Stimulated activated CD8-positive, alpha-beta memory T cell treated with anti-CD3 and anti-CD28 coated beads, Interleukin-4, amount 100 ng/mL, for 1 hour (primary cell): ENCODE data around the gene IL1R2.

Experiments
- DNase-seq, 2 donors: peaks; one replicate each; pipeline ENCODE4 v3.0.0-alpha.2; 2020; ENCODE audit warnings: low read depth in 2 of 2, low spot score in 1 of 2

IL1R2 gene

DNA sequence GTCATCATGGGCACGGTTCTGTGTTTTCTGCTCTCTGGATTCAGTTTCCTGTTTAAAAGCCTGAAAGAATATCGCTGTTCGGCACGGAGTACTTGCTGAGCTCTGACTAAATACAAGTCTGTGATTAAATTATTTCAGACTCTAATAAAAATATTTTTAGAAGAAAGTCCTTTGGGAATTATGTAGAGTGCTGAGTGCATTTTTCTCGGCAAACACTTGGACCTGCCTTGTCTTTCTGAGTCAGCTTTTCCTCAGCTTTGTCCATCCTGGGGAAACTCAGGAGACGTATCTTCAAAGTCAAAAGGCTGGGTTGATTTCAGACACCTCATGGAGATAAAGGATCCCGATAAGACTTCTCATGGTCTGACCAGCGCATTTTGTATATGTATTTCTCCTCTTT is 45.9 kb downstream of the IL1R2 start:
- DNase-seq = no peak

DNA sequence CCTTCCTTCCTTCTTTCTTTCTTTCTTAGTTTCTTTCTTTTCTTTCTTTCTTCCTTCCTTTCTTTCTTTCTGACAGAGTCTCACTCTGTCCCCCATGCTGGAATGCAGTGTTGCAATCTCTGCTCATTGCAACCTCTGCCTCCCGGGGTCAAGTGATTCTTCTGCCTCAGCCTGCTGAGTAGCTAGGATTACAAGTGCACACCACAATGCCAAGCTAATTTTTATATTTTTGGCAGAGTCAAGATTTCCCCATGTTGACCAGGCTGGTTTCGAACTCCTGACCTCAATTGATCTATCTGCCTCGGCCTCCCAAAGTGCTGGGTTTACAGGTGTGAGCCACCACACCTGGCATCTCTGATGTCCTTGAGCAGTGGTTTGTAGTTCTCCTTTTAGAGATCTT is 48.5 kb downstream of the IL1R2 start:
- DNase-seq = no peak

DNA sequence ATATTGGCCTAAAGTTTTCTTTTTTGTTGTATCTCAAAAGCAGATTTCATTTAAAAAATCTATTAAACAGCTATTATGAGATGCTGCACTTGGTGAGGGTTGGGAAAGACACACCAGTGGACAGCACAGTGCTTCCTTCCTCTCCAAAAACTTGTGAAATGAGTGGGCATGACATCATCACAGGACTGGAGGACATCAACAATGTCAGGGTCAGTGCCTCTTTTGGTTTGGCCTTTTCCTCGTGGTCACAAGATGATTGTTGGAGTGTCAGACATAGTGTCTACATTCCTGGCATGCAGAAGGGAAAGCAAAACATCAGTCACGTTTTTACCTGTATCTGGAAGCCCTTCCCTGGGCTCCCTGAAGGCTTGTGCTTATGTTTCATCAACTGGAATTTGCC is 49.6 kb downstream of the IL1R2 start:
- DNase-seq = no peak

DNA sequence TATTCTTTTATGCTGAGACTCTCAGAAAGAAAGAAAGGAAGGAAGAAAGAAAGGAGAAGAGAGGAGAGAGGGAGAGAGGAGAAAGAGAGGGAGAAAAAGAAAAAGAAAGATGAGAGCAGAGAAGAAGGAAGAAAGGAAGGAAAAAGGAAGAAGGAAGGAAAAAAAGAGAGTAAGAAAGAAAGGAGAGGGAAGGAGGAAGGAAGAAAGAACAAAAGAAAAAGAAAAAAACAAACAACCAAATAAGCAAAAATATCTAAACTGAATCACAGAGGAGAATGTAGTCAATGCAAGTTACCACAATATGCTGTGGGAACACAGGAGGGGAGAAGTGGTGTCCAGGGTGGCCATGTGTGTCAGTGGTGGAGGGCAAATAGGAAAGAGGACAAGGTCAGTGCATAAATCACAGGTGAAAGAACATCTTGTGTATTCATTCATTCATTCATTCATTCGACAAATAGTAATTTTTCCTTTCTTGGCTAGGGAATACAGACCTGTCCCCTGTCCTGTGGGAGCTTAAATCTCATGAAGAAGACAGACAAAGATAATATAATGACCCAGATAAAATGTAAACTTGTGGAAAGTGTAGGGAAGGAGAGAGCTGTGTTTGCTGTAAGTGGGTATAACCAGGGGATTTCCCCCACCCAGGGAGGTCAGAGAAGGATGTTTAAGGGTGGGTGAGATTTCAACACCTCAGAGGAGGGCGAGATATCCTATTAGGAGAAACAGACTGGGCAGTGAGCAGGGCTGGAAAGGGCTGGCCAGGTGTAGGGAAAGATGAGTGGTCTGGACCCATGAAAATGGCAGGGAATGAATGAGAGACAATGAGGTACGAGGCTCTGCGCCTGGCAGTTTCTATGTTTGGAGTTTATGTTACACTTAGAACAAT is 50.7 kb downstream of the IL1R2 start:
- DNase-seq = no peak

DNA sequence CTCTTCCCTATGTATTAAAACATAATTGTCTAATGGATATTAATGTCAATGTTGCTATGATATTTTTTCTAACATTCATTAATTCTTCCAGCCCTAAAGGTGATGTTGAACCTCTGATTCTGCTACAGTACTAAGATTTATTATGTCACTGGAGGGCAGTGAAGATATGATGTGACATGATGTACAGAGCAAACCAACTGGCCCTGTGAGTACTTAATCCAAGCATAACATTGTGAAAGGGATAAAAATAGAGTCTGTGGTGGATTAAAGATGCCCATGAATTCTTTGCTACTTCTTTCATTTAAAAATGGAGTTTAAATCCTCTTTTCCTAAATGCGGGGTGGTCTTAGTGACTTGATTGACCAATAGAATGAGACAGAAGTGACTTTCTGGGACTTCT is 51.8 kb downstream of the IL1R2 start:
- DNase-seq = no peak

DNA sequence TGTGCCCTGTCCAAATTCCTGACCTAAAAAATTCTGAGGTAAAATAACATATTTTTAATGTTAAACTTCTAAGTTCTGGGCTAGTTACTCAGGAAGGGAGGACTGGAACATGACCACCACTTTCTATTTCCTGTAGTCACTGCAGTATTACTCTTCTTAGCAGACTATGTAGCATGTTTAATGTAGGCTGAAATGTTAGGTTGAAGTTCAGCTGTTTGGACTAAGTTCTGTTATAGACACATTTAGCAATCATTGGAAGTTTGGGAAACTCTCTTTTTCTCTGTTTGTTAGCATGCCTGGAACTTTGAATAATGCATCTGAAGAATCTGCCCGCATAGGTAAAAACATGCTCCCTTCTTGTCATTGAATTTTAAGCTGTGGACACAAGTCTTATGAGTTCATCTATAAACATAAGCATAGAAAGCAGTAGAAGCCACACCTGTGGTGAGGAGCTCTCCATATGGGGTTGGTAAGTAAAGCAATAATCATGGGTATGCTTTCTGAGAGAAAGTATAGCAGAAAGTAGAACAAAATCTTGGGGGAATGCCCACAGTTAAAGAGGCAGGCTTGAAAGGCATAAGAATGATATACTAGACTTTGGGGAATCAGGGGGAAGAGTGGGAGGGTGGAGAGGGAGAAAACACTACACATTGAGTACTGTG is 52.6 kb downstream of the IL1R2 start:
- no peak for DNase-seq

DNA sequence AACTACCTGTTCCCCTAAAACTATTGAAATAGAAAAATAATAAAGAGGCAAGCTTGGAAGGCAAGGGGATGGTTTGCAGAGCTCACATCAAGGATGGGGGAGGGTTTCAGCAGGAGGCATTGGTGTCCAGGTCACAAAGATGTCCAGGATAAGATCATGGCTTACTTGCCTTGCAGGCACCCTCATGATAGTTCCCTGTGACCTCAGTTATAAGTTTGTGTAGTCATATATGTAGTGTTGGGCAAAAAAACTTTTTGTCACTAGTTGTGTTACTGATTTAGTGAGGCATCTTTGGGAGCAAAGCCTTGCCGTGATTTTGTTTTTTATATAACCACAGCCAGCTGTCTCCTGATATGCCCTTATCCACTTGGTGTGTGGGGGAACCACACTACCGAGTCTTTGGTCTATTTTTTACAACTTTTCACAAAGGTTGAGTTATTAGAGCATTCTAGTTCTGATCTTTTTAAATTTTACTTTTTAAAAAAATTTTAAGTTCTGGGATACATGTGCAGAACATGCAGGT is 53.3 kb downstream of the IL1R2 start:
- DNase-seq = no peak

DNA sequence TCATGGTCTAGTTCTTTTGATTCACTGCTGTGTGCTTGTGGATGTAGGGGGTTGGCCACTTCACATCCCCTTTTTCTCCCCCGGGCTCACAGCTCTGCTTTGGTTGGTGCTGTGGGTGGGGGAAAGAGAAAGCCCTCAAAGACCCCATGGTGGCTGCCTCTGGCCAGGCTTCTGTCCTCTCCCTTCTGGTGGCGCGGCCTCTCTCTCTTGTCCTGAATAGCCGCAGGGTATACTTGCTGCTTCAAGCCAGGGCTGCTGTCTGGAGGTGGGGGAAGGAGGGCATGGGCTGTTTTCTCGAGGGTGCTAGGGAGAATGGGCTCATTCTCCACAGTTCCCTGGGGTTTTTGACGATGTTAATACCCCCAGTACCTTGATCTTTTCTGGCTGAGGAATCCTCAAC is 53.9 kb downstream of the IL1R2 start:
- DNase-seq = no peak

DNA sequence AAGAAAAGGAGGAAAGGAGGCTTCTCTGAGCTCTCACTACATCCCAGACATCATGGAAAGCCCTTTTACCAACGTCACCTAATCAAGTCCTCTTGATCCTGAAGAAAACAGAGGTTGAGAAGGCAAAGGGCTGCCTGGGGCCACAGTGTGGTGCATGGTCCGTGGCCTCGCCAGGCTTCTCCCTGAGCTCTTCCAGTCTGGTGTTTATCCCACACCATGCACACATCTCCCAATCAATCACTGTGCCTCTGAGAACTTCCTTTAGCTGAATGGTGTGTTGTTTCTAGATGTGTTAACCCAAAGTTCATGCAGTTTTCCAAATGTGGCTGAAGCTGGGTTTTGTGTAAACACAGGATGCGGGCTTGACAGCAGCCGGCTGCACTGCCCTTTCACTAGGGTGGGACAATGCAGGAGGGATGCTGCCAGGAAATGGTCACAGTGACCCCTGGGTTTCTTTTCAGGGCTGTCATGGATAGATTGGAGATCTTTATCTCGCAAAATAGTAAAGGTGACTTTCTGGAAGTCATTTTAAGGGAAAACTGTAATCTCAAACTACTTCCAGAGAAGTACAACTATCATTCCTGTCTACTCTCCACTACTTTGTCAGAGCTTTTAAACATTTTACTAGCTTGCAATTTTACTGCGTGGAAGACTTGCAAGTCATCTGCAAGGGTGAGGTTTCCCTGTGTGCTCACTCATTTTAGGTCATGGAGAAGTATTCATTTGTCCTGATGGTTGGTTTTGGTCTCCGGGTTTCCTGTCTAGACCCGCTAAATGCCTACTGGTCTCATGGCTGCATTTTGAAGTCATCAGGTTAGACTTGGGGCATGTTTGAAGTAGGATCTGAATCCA is 54.6 kb downstream of the IL1R2 start:
- DNase-seq = no peak

DNA sequence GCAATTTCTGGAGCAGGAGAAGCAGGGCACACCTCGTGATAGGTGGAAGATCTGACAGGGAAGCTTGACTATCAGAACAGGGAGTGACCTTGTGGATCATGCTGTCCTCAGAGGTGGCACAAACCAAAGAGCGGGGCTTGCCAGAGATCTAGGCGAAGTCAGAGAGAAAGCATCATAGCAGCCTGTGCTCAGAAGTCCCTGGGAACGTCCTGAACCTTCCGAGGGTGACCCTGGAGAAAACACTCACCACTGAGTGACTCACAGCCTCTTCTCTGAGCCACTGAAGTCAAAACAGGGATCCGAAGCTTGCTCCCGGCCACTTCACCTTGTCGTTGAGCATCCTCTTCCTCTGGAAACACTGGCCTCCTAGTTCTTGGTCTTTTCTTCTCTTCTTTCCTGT is 56.7 kb downstream of the IL1R2 start:
- no peak for DNase-seq

DNA sequence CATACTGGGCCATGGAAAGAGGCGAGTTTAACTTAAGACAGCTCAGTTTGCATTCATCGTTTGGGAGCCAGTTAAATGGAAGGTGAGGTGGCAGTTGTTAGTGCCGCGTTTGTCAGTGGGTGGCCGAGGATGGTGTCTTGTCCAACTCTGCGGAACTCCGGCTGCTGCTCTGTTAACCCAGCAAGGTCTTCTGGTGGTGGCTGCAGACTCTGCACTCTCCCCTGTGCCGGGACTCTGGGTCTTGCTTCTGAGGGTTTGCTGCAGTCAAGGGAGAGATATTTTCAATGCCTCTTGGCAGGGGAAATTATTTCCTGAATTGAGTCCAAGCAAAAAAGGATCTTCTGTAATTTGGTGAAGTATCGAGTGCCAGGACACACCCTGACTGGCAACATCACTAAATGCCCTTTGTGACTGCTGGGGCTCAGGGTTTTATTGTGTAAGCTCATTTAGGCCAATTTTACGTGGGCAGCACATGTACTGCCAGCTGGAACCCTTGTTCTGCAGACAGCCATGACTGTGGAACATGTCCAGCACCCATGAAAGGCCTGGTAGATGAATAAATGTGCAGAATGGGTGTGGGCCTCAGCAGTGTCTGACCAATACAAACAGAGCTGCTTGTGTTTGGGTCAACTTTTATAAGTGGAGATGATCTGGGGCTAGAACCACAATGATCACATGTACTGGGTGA is 58.1 kb downstream of the IL1R2 start:
- no peak for DNase-seq

DNA sequence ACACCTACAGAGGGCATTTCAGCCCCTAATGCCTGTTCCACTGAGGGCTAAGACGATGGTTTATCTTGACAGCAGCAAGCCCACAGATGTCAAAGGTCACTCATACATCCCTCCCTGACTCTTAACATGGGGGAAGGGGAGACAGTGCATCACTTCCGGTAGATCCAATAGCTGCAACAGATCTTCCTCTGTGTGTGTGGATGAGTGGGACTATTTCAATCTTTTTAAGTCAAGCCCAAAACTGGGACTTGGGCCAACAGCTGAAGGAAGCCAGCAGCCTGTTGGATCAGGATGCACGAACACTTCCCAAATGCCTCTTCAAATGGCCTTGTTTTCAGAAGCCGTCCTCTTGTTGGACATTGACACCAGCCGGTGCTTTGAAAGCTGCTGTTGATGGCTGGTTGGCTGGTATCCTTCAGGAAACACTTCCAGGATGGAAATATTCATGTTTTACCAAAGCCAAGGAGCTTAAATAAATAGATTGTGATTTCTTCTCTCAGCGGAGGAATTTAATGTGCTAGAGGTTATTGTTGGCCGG is 59.2 kb downstream of the IL1R2 start:
- DNase-seq = no peak

DNA sequence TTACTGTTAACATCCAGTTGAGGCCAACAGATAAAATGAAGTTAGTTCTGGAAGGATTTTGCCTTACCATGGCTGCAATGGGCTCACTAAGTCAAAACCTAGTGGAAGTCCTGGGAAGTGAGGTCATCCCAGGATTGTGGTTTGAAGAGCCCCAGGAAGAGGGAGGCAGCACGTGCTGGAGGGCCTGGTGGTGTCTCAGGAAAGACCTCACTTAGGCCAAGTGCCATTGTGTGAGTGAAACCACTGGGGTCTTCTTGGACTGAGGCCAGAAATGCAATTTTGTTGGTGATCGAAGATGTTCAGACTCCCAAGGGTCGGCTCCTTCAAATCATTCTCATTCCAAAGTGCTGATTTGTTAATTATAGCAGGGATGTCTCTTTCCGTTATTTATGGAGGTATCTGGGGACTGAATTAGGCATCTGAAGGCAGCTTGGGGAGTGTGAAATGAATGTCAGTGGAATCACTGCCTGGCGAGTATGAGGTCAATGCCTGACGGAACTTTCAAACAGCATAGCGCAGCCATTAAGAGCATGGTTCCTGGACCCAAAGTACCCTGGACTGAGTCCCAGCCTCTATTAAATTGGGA is 60.0 kb downstream of the IL1R2 start:
- DNase-seq = no peak

DNA sequence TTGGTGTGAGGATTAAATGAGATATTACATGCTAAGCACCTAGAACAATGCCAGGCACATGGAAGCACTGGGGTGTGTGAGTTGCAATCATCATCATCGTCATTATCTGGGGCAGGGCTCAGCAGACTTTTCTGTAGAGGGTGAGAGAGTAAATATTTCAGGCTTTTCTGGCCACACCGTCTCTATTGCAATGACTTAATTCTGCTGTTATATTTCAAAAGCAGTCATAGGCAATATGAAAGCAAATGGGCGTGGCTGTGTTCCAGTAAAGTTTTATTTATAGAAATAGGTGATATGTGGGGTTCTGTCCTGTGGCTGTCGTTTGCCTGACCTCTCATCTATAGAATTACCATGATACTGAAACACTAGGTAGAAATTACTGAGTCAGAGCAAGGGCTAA is 60.6 kb downstream of the IL1R2 start:
- no peak for DNase-seq

DNA sequence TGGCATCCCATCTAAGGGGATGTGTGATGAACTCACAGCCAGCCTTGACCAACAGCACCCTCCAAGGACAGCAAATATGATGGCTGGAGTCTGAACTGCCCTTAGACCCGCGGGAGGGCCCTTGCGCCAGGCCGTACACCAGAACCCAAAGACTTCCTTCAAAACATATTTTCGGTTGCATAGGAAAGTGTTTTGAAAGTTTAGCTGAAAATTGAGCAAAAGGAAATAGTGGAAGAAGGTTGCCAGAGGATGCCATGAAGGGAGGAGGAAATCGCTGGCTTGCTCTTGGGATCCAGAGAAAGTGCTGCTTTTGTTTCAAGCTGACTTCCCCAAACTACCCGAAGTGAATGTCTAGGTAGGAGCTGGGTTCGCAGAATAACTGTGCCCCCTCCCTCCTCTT is 61.3 kb downstream of the IL1R2 start:
- DNase-seq = no peak

DNA sequence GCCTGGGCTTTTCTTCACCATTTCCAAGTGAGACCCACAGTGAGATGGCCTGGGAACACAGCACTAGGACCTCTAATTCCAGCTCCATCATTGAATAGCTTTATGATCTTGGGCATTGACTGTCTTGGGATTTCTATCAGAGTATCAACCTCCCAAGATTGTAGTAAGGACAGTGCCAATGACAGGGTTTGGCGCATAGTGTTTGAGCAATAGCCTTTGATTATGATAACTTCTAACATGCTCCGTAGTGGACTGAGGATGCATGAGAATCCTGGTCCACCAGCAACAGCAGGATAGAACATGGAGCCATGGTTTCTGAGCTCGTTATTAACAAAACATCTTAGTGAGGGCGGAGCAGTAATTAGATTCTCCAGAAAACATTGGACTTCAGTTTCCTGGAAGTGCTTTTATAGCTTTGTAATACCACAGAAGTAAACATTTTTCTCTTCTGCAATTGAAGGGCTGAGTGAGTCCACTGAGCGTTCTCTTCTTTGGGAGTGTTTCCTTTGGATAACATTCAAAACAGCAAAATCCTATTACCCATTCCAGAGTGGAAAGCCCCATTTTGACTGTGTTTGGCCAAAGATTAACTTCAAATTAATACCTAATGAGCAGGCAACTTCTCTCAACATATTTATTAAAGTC is 63.7 kb downstream of the IL1R2 start:
- no peak for DNase-seq

DNA sequence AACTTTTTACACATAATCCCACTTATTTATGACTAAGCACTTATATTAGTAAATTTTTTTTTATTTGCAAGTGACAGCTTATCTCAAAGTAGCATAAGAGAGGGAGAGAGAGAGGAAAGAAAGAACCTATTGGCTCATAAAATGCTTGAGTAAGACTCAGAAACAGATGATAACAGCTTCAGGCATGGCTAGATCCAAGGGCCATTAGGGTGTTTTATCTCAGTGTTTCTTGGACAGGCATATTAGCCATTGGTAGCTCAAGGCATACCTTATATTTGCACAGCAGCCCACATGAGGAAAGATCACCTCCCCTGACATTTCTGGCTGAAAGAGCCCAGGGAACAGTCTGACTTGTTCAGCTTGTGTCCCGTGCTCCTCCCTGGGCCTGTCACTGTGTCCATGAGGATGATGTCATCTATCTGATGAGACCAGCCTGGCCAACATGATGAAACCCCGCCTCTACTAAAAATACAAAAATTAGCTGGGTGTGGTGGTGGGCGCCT is 64.4 kb downstream of the IL1R2 start:
- DNase-seq = no peak

DNA sequence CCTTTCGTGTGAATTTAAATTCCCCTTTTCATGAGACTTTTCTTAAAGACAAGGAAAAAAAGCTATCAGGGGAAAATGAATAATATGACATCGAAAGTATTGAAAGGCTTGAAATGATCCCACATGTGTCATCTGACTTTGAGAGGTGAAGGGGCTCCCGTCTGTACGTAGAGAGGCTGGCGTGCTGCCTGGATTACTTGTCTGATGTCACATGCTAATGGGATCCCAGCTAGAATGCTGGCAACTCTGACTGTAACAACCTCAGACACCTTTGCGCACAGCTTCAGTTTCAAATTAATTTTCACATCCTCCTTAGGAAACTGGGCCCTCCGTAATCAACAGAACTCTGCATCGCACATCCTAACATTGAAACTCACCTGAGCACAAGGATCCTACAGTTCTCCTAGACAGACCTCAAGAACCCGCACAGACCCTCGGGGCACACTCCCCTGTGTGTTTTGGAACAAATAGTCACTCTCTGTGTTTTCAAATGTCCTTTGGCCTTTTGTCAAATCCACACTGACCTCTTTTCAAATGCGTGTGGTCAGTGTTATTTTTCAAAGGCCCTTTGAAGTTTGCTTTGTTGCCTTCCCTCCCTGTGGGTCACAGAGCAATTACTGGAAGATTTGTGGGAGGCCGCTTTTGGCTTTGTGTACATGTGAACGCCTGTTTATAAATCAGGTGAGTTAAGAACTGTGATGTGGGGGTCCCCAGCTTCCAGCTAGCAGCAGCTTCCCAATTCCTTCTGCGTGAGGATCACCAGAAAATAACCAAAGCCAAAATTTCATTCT is 65.9 kb downstream of the IL1R2 start:
- no peak for DNase-seq

DNA sequence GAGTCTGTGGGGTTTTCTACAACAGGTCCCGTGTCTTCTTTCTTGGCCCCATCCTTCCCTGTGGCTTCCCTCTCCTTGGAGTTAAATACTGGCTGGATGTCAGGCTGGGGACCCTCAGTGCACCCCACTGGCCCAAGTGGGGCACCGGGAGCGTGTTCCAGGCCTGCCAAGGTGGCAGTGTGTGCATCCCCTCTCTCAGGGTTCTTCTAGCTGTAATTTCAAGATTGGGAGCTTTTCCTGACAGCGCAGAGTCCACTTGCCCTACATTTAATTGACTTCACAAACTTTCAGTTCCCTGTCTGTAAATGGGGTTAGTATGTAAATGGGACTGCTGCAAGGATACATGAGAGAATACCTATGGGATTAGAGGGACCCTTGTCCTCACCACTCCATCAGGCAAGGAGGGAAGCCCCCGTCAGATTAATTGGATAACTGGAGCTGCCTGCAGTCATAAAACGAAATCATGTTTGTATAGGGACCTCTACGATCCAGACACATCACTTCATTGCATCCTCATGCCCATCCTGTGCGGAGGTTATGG is 66.6 kb downstream of the IL1R2 start:
- DNase-seq = no peak
